IPS DF 4.7 (cell line): ENCODE results near the gene HIGD1C.
"Not testable (repeated sequence)": the region's sequence is repeated elsewhere in the genome, so short reads cannot be mapped to it uniquely, and the experiment has no call there.

Source experiments
- DNase-seq: peaks from one replicate; pipeline ENCODE4 v3.0.0-alpha.2; 2013; ENCODE audit warnings: low spot score; ENCODE audit errors: extremely low read depth

The HIGD1C gene

DNA sequence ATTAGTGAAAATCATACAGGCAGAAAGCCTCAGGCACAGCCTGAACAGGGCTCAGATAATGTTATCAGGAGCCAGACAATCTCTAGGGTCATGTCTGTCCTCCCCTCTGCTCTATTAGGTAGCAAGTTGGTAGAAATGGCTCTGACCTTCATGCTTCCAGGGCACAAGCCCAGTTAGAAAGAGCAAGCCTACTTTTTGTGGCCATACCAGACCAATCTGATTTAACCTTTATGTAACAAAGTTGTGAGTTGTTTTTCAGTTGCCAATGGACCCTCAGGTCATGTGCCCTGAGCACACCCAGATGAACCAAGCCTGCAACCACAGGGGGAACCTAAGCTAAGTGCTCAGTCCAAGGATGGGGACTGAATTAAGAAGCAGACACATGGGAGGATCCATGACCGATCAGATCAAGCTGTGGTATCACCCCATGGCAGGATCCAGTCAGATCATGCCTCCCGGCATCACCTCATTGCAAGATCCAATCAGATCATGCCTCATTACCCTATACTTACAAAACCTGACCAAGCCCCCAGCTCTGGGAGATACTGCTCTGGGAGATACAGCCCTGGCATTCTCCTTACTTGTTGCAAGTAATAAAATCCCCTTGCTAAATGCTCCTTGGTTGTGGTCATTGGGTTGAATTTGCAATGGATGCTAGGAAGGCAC, 18.8 kb upstream of the HIGD1C start:
- DNase-seq: no peak

- DNase-seq: no peak
Observed at GRCh38 chr12:50934371-50934851, 17.9 kb upstream of the HIGD1C start.

- DNase-seq: no peak
Observed at GRCh38 chr12:50934981-50935807, 17.1 kb upstream of the HIGD1C start.

GRCh38 chr12:50936821-50937530, 15.4 kb upstream of the HIGD1C start:
- no peak for DNase-seq

GRCh38 chr12:50937653-50938052, 14.7 kb upstream of the HIGD1C start:
- DNase-seq: no peak

GRCh38 chr12:50947933-50948626, 4.3 kb upstream of the HIGD1C start:
- no peak for DNase-seq

DNA sequence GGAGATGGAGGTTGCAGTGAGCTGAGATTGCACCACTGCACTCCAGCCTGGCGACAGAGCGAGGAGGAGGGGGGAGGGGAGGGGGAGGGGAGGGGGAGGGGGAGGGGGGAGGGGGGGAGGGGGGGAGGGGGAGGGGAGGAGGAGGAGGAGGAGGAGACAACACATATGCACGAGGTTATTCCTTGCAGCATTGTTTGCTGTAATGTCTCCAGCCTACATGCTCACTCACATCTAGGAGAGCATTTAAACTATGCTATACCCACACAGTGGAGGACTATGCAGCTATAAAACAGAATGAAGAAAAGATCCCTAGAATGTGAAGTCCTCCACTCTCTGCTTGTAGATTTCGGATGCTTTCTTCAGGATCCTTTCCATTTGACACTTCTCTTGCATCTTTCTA, 3.5 kb upstream of the HIGD1C start:
- no peak for DNase-seq

GRCh38 chr12:50949801-50950302, 2.5 kb upstream of the HIGD1C start:
- no peak for DNase-seq

DNA sequence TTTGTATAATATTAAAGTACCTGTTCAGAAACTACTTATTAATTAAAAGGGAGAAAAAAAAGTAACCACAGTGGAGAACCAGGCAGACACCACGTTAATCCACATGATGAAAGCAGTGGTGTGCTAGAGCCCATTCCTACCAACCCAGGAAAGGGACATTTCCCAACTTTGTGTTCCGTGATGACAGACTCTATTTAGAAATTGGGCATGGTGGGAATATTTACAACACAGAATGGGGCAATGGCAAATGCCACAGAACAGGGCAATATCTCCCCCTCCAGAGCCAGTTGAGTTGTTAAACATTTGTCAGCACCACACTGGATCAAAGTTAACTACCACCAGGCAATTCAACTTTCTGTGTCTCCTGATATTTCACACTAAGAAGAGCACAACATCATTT, 1.2 kb upstream of the HIGD1C start:
- no peak for DNase-seq

DNA sequence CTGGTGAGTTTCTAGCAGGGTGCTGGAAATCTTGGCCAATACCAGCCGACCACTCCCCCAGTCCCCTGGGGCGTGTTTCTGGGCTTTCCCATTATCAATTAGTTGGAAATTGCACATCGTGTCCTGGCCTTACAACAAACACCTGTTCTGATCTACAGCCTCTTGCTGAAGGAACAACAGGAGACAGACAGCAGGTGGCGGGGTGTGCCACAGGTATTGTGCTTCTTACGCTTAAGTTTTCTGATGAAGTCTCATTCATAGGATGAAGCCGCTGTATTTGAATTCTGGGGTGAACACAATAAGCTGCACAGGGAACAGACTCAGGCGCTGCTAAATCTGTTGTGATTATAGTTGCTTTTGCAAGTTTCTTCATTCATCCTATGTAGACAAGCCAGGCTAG, 703 bp downstream of the HIGD1C start:
- DNase-seq: no peak

- DNase-seq: not testable (repeated sequence)
Observed at GRCh38 chr12:50954789-50955188, 2.4 kb downstream of the HIGD1C start.

DNA sequence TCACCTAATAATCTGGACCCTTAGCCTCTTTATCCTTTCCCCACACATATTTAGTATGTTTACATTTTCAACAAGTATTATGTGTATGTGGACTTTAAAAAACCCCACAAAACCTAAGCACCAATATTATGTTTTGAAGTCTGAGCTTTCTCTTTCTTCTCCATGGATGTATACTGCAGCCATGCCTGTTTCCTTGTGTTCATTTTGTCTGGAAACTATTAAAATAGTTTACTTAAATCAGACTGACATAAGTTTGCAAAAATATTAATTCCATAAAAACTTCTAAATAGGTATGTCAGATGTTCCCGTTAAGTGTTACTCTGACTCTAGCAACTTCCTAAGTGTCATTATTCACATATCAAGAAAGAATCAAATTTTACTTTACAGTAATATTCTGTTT, 2.9 kb downstream of the HIGD1C start:
- DNase-seq: no peak

DNA sequence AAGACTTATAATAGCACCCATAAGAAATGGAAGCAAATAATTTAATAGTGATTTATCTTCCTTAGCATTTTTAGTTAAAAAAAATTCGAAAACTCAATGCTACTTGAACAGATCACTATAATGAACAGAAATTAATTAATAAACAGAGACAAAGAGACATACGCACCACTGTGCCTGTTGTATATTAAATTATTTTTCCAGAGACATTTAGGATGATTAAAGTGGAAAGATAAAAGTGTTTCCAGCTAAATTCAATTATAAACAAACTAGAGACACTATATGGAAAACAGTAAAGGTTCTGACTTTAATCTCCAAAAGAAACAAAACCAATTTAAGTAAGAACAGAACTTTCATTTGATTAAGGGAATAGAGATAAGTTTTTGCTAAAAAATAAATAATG, 3.4 kb downstream of the HIGD1C start:
- DNase-seq: no peak

- no peak for DNase-seq
Observed at GRCh38 chr12:50960130-50960529, 7.8 kb downstream of the HIGD1C start.

GRCh38 chr12:50961708-50962107, 9.4 kb downstream of the HIGD1C start:
- no peak for DNase-seq

DNA sequence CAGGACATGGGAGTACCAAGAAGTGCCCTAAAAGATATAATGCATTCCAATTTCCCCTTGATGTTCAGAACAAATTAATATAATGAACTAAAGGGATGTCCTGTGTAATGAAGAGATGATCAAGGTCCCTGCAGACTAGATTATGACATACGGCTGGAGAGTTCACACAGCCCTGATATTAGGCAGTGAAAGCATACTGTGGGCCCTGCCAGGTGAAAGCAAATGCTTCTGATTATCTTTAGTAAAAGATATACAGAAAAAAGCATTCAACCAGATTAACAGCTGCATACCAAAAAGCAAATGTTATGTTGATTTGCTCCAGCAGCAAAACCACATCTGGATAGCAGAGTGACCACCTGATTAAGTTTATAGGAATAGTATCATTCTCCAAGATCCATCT, 12.1 kb downstream of the HIGD1C start:
- no peak for DNase-seq

- no peak for DNase-seq
Observed at GRCh38 chr12:50971946-50972345, 19.6 kb downstream of the HIGD1C start.

GRCh38 chr12:50979369-50980052, 27.2 kb downstream of the HIGD1C start:
- no peak for DNase-seq

DNA sequence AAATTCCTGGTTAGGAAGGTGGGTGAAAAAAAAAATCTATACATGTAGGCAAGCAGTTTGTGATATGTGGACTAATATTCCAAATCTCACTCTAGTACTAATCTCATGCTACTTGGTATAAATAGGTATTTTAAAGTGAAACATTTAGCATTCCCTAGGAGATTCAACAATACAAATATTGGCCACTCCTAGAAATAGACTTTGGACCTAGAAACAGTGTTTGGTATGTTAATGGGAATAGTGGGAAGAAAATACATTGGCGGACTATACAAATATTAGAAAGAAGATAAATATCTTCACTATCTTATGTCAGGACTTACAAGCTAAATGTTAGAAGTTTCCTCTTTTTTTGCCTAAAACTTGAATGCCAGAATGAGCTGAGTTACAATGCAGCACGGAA, 28.2 kb downstream of the HIGD1C start:
- DNase-seq: no peak

DNA sequence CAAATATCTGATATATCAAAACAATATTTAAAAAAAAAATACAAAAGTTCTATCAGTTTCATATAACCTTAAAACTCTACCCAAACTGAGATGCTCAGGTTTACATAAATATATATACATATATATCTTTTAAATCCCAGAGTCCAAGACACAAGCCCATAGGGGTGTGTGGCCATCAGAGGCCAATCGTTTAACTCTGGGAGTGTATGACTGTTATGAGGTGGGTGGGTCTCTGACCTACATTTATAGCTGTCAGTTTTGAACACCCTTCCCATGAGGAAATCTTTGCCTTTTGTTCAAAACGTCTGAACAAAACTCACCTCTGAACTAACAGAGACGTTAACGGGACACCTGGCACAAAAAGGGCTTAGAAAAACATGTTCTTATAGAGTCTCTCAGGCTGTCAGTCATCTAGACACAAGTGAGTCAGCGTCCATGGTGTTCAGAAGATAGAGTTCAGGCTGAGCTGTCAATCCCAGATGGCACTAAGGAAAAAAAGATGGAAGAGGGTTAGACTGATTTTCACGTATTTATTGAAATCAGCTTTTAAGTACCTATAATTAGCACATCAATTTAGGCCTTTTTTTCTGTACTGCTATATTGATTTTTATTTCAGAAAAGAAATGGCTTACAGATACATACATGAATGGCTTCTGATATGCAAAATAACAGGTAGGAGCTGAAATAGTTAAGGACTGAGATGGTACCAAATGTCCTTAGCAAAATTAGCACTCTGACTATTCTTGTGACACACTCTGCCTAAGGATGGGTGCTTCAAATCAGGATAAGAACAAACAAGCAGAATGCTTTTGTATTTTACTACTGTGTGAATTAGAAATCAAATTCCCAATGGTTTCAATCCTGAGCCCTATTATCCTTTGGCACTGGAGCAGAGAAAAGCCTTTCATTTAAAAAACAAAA, 29.2 kb downstream of the HIGD1C start:
- no peak for DNase-seq
